ENCODE data around the gene HOXB9. TPM values are rescaled to one million over a fixed set of nuclear protein-coding genes. Genes with fewer than 3 reads are reported as not detected.

HOXB9 gene
- total and polyA plus RNA-seq, 9 of the 15 experiments (the other 6 are each of a cell fraction or from before 2014, with no cell fraction given), result 3.1 to 196 (median 77.6) TPM

DNA sequence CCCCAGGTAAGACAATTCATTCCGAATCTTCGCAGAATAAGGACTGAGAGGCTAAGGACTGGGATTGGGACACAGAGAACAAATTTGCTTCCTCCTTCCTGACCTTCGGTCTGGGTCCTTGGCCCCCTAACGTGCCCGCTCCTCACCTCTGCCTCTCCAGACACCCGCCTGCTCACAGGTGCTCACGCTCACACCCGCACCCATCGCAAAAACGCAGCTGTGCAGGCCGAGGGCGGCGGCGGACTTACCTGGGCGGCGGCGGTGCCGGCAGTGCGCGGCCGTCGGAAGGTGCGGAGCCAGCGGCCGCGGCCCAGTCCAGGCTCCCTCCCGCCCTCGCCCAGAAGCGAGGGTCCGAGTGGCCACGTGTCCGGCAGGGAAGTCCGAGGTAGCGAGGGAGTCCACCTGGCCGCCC is 7.1 kb upstream of the HOXB9 start:
- Histone ChIP-seq H3K9me3 (replicated peaks; ENCODE audit: control insufficient read depth, insufficient read depth, low read depth, low read length) (no peaks in the 10 kb centered on the region), H3K4me3 (no peak overlapping the region), H3K9me1 (ENCODE audit: control insufficient read depth, insufficient read depth, low read length) (no peaks in the 10 kb centered on the region), H4K20me1 (replicated peaks; ENCODE audit: control insufficient read depth, insufficient read depth, low read length) (no peaks in the 10 kb centered on the region), H3K4me1 (replicated peaks in 1 of 2; ENCODE audit: control insufficient read depth in 2 of 2, insufficient read depth in 2 of 2, low read length in 2 of 2) (peaks cover 54 to 65% of the 10 kb centered on the region in 2 experiments), H3K27ac (ENCODE audit: extremely low read depth, low read depth, low read length) (peak overlapping the region; percentile 97; the same call in 2 of the 3 replicates), H3K9ac (ENCODE audit: insufficient read depth in 1 of 2, low read depth in 2 of 2, low read length in 2 of 2) (peak overlapping the region in 1 of 2 experiments; percentile 50; a peak in 1 of 4 replicates), H3K79me2 (ENCODE audit: control insufficient read depth, insufficient read depth, low read length) (peaks cover 41% of the 10 kb centered on the region), H2AFZ (ENCODE audit: low read depth, low read length) (no peak overlapping the region), H3K4me2 (ENCODE audit: insufficient read depth, low read length) (no peak overlapping the region; the same call in 1 of the 2 replicates), H3K27me3 (ENCODE audit: control insufficient read depth in 2 of 2, insufficient read depth in 2 of 2, low read length in 2 of 2) (no peaks in the 10 kb centered on the region), H3K36me3 (ENCODE audit: control insufficient read depth, insufficient read depth, low read length) (peaks cover 10% of the 10 kb centered on the region; the same call in 1 of the 3 replicates)
- no TSS peak for BruUV-seq (replicated peaks)
- DNase-seq (ENCODE audit: extremely low read depth in 1 of 4, low spot score in 3 of 4) (no peak), ATAC-seq (no peak), FAIRE-seq (no peak)
- CTCF ChIA-PET (ENCODE audit: low intra/inter-chr PET ratio), result no interaction called here
- intact Hi-C loops (cut with micrococcal nuclease), result no loop called here
- WGBS (ENCODE audit: insufficient coverage, low coverage, missing lambda C conversion rate), result 98% methylated on average over 26 of the region's 35 CpGs
- no peak for TF ChIP-seq EZH2 (IDR thresholded peaks at IDR 0.05; ENCODE audit: borderline replicate concordance, low read depth, low read length)
- 0 out of 2 replicates have a peak, but pooled peaks have one; percentile 14 for TF ChIP-seq RBFOX2 (IDR thresholded peaks at IDR 0.05; ENCODE audit: low read depth, low read length)
- TF ChIP-seq POLR2G (IDR thresholded peaks at IDR 0.05; ENCODE audit: low read depth, low read length), result peak; percentile 40; the same call in 1 of the 2 replicates
- in situ Hi-C loops (cut with MboI), result no loop called here
- POLR2A ChIA-PET, result interaction anchor here (1.6 to 2.5 kb wide), 3 partner anchors 10 to 35 kb away, joined by 5 to 21 read pairs (median 8); no protein-coding TSS in a partner anchor

GRCh38 chr17:48632579-48633265 is 6.6 kb upstream of the HOXB9 start:
- Histone ChIP-seq H3K9me3 (replicated peaks; ENCODE audit: control insufficient read depth, insufficient read depth, low read depth, low read length) (no peaks in the 10 kb centered on the region), H3K79me2 (ENCODE audit: control insufficient read depth, insufficient read depth, low read length) (peaks cover 46% of the 10 kb centered on the region), H3K36me3 (ENCODE audit: control insufficient read depth, insufficient read depth, low read length) (peaks cover 10% of the 10 kb centered on the region; the same call in 1 of the 3 replicates), H2AFZ (ENCODE audit: low read depth, low read length) (peak overlapping the region; percentile 80), H3K4me3 (no peak overlapping the region), H3K9ac (ENCODE audit: insufficient read depth in 1 of 2, low read depth in 2 of 2, low read length in 2 of 2) (peak overlapping the region; percentile 82 to 95; a peak in 3 of 4 replicates), H3K4me1 (replicated peaks in 1 of 2; ENCODE audit: control insufficient read depth in 2 of 2, insufficient read depth in 2 of 2, low read length in 2 of 2) (peaks cover 54 to 71% of the 10 kb centered on the region in 2 experiments), H3K4me2 (ENCODE audit: insufficient read depth, low read length) (peak overlapping the region; percentile 99), H4K20me1 (replicated peaks; ENCODE audit: control insufficient read depth, insufficient read depth, low read length) (no peaks in the 10 kb centered on the region), H3K27ac (ENCODE audit: extremely low read depth, low read depth, low read length) (peak overlapping the region; percentile 97), H3K9me1 (ENCODE audit: control insufficient read depth, insufficient read depth, low read length) (no peaks in the 10 kb centered on the region), H3K27me3 (ENCODE audit: control insufficient read depth in 2 of 2, insufficient read depth in 2 of 2, low read length in 2 of 2) (no peaks in the 10 kb centered on the region)
- in situ Hi-C loops (cut with MboI), result no loop called here
- BruUV-seq (replicated peaks), result no TSS peak
- peak in 1 of 4 experiments; percentile 53 for DNase-seq (ENCODE audit: extremely low read depth in 1 of 4, low spot score in 3 of 4)
- ATAC-seq, result no peak
- no peak for FAIRE-seq
- 41% methylated on average over 6 of the region's 7 CpGs for WGBS (ENCODE audit: insufficient coverage, low coverage, missing lambda C conversion rate)
- POLR2A ChIA-PET, result interaction anchor here (0.6 to 2.5 kb wide), 5 partner anchors 10 to 500 kb away, joined by 4 to 21 read pairs (median 5); no protein-coding TSS in a partner anchor
- intact Hi-C loops (cut with micrococcal nuclease), result no loop called here
- CTCF ChIA-PET (ENCODE audit: low intra/inter-chr PET ratio), result no interaction called here
- no peak for TF ChIP-seq NR4A1 (CRISPR knock-in tag; IDR thresholded peaks at IDR 0.05)
- 0 out of 2 replicates have a peak, but pooled peaks have one; percentile 6 for TF ChIP-seq NR4A1 (tag; IDR thresholded peaks at IDR 0.05)
- no peak for TF ChIP-seq PCBP2 (IDR thresholded peaks at IDR 0.05; ENCODE audit: low read depth, low read length, poor library complexity, severe bottlenecking)
- peak; percentile 27; the same call in 1 of the 2 replicates for TF ChIP-seq ARID4B (CRISPR knock-in tag; IDR thresholded peaks at IDR 0.05)
- TF ChIP-seq NR2C1 (IDR thresholded peaks at IDR 0.05), result no peak
- no peak for TF ChIP-seq NR2C1 (tag; IDR thresholded peaks at IDR 0.05)
- TF ChIP-seq TEAD4 (IDR thresholded peaks at IDR 0.05; ENCODE audit: low read length), result no peak
- no peak for TF ChIP-seq TEAD4 (CRISPR knock-in tag; IDR thresholded peaks at IDR 0.05; ENCODE audit: borderline replicate concordance)

Measured in K562 (cell line).